Measurements from ENCODE around the gene KLF7.

KLF7 gene

GRCh38 chr2:207051385-207051965 is 114.3 kb downstream of the KLF7 start:
- 93% methylated on average over 3 of the region's 3 CpGs for WGBS
- Histone ChIP-seq H3K9ac (ENCODE audit: low read depth, low read length) (no peak overlapping the region), H3K27me3 (ENCODE audit: insufficient read depth, low read length) (no peaks in the 10 kb centered on the region)

GRCh38 chr2:207049122-207049521 is 116.6 kb downstream of the KLF7 start:
- H3K9ac ChIP-seq (ENCODE audit: low read depth, low read length) = no peak overlapping the region
- H3K9me3 ChIP-seq (ENCODE audit: insufficient read depth, low read depth, low read length) = no peaks in the 10 kb centered on the region
- WGBS = 85% methylated on average over 5 of the region's 5 CpGs
- no peak overlapping the region for H3K27ac ChIP-seq (ENCODE audit: low read depth, low read length)
- H3K4me1 ChIP-seq (ENCODE audit: insufficient read depth, low read length) = peaks cover 14% of the 10 kb centered on the region
- no peaks in the 10 kb centered on the region for H3K36me3 ChIP-seq (ENCODE audit: insufficient read depth, low read length)
- no peaks in the 10 kb centered on the region for H3K27me3 ChIP-seq (ENCODE audit: insufficient read depth, low read length)
- H3K4me3 ChIP-seq (ENCODE audit: low read length) = no peak overlapping the region

More at GRCh38 chr2:207051385-207051965, 114.3 kb downstream of the KLF7 start:
- Histone ChIP-seq H3K27ac (ENCODE audit: low read depth, low read length) (no peak overlapping the region), H3K36me3 (ENCODE audit: insufficient read depth, low read length) (no peaks in the 10 kb centered on the region), H3K4me3 (ENCODE audit: low read length) (no peak overlapping the region), H3K9me3 (ENCODE audit: insufficient read depth, low read depth, low read length) (no peaks in the 10 kb centered on the region), H3K4me1 (ENCODE audit: insufficient read depth, low read length) (peaks cover 14% of the 10 kb centered on the region)

- Histone ChIP-seq H3K27me3 (ENCODE audit: insufficient read depth, low read length) (no peaks in the 10 kb centered on the region), H3K4me1 (ENCODE audit: insufficient read depth, low read length) (peaks cover 14% of the 10 kb centered on the region), H3K4me3 (ENCODE audit: low read length) (no peak overlapping the region), H3K9me3 (ENCODE audit: insufficient read depth, low read depth, low read length) (no peaks in the 10 kb centered on the region), H3K36me3 (ENCODE audit: insufficient read depth, low read length) (no peaks in the 10 kb centered on the region), H3K9ac (ENCODE audit: low read depth, low read length) (no peak overlapping the region), H3K27ac (ENCODE audit: low read depth, low read length) (no peak overlapping the region)
- 86% methylated on average over 5 of the region's 5 CpGs for WGBS
Observed at GRCh38 chr2:207048416-207048815, 117.3 kb downstream of the KLF7 start.

- H3K27me3 ChIP-seq (ENCODE audit: insufficient read depth, low read length) = no peaks in the 10 kb centered on the region
- H3K27ac ChIP-seq (ENCODE audit: low read depth, low read length) = no peak overlapping the region
- H3K4me3 ChIP-seq (ENCODE audit: low read length) = no peak overlapping the region
- H3K9me3 ChIP-seq (ENCODE audit: insufficient read depth, low read depth, low read length) = no peaks in the 10 kb centered on the region
- peaks cover 20% of the 10 kb centered on the region for H3K4me1 ChIP-seq (ENCODE audit: insufficient read depth, low read length)
- 87% methylated on average over 3 of the region's 5 CpGs for WGBS
- H3K36me3 ChIP-seq (ENCODE audit: insufficient read depth, low read length) = no peaks in the 10 kb centered on the region
- no peak overlapping the region for H3K9ac ChIP-seq (ENCODE audit: low read depth, low read length)
Observed at GRCh38 chr2:207046724-207047123, 119.0 kb downstream of the KLF7 start.

GRCh38 chr2:207045531-207045930 is 120.2 kb downstream of the KLF7 start:
- H3K27ac ChIP-seq (ENCODE audit: low read depth, low read length) = no peak overlapping the region
- 89% methylated on average over 3 of the region's 3 CpGs for WGBS
- H3K27me3 ChIP-seq (ENCODE audit: insufficient read depth, low read length) = no peaks in the 10 kb centered on the region
- no peak overlapping the region for H3K9ac ChIP-seq (ENCODE audit: low read depth, low read length)
- no peaks in the 10 kb centered on the region for H3K36me3 ChIP-seq (ENCODE audit: insufficient read depth, low read length)
- no peaks in the 10 kb centered on the region for H3K9me3 ChIP-seq (ENCODE audit: insufficient read depth, low read depth, low read length)
- no peak overlapping the region for H3K4me3 ChIP-seq (ENCODE audit: low read length)
- peaks cover 31% of the 10 kb centered on the region for H3K4me1 ChIP-seq (ENCODE audit: insufficient read depth, low read length)

GRCh38 chr2:207044379-207045362 is 121.1 kb downstream of the KLF7 start:
- peaks cover 38% of the 10 kb centered on the region for H3K4me1 ChIP-seq (ENCODE audit: insufficient read depth, low read length)
- H3K9ac ChIP-seq (ENCODE audit: low read depth, low read length) = no peak overlapping the region
- H3K9me3 ChIP-seq (ENCODE audit: insufficient read depth, low read depth, low read length) = no peaks in the 10 kb centered on the region
- H3K27me3 ChIP-seq (ENCODE audit: insufficient read depth, low read length) = no peaks in the 10 kb centered on the region
- no peaks in the 10 kb centered on the region for H3K36me3 ChIP-seq (ENCODE audit: insufficient read depth, low read length)
- no peak overlapping the region for H3K27ac ChIP-seq (ENCODE audit: low read depth, low read length)
- 95% methylated on average over 13 of the region's 13 CpGs for WGBS
- H3K4me3 ChIP-seq (ENCODE audit: low read length) = no peak overlapping the region

- H3K27ac ChIP-seq (ENCODE audit: low read depth, low read length) = no peak overlapping the region
- no peak overlapping the region for H3K4me3 ChIP-seq (ENCODE audit: low read length)
- no peaks in the 10 kb centered on the region for H3K36me3 ChIP-seq (ENCODE audit: insufficient read depth, low read length)
- WGBS = 100% methylated on average over 1 of the region's 1 CpG
- peaks cover 32% of the 10 kb centered on the region for H3K4me1 ChIP-seq (ENCODE audit: insufficient read depth, low read length)
- H3K9me3 ChIP-seq (ENCODE audit: insufficient read depth, low read depth, low read length) = no peaks in the 10 kb centered on the region
- H3K9ac ChIP-seq (ENCODE audit: low read depth, low read length) = no peak overlapping the region
- H3K27me3 ChIP-seq (ENCODE audit: insufficient read depth, low read length) = no peaks in the 10 kb centered on the region
Observed at GRCh38 chr2:207042841-207043240, 122.9 kb downstream of the KLF7 start.

- 0 out of 2 replicates have a peak overlapping the region, but pooled peaks have one; percentile 0 for H3K27ac ChIP-seq (ENCODE audit: low read depth, low read length)
- no peaks in the 10 kb centered on the region for H3K9me3 ChIP-seq (ENCODE audit: insufficient read depth, low read depth, low read length)
- no peak overlapping the region for H3K4me3 ChIP-seq (ENCODE audit: low read length)
- H3K27me3 ChIP-seq (ENCODE audit: insufficient read depth, low read length) = no peaks in the 10 kb centered on the region
- no peak overlapping the region for H3K9ac ChIP-seq (ENCODE audit: low read depth, low read length)
- H3K36me3 ChIP-seq (ENCODE audit: insufficient read depth, low read length) = no peaks in the 10 kb centered on the region
- 83% methylated on average over 9 of the region's 9 CpGs for WGBS
- H3K4me1 ChIP-seq (ENCODE audit: insufficient read depth, low read length) = peaks cover 36% of the 10 kb centered on the region
Observed at GRCh38 chr2:207041786-207042554, 123.8 kb downstream of the KLF7 start.

- Histone ChIP-seq H3K27me3 (ENCODE audit: insufficient read depth, low read length) (no peaks in the 10 kb centered on the region), H3K9me3 (ENCODE audit: insufficient read depth, low read depth, low read length) (no peaks in the 10 kb centered on the region), H3K27ac (ENCODE audit: low read depth, low read length) (no peak overlapping the region), H3K4me3 (ENCODE audit: low read length) (no peak overlapping the region), H3K9ac (ENCODE audit: low read depth, low read length) (no peak overlapping the region), H3K4me1 (ENCODE audit: insufficient read depth, low read length) (peaks cover 41% of the 10 kb centered on the region), H3K36me3 (ENCODE audit: insufficient read depth, low read length) (no peaks in the 10 kb centered on the region)
- WGBS = 65% methylated on average over 9 of the region's 10 CpGs
Observed at GRCh38 chr2:207041279-207041678, 124.5 kb downstream of the KLF7 start.

- Histone ChIP-seq H3K36me3 (ENCODE audit: insufficient read depth, low read length) (no peaks in the 10 kb centered on the region), H3K27me3 (ENCODE audit: insufficient read depth, low read length) (no peaks in the 10 kb centered on the region), H3K4me1 (ENCODE audit: insufficient read depth, low read length) (peaks cover 46% of the 10 kb centered on the region), H3K9me3 (ENCODE audit: insufficient read depth, low read depth, low read length) (no peaks in the 10 kb centered on the region), H3K9ac (ENCODE audit: low read depth, low read length) (no peak overlapping the region), H3K27ac (ENCODE audit: low read depth, low read length) (no peak overlapping the region), H3K4me3 (ENCODE audit: low read length) (no peak overlapping the region)
- 88% methylated on average over 9 of the region's 9 CpGs for WGBS
Observed at GRCh38 chr2:207040696-207041095, 125.1 kb downstream of the KLF7 start.

- Histone ChIP-seq H3K4me1 (ENCODE audit: insufficient read depth, low read length) (peaks cover 48% of the 10 kb centered on the region), H3K9ac (ENCODE audit: low read depth, low read length) (no peak overlapping the region), H3K4me3 (ENCODE audit: low read length) (no peak overlapping the region), H3K27ac (ENCODE audit: low read depth, low read length) (no peak overlapping the region), H3K9me3 (ENCODE audit: insufficient read depth, low read depth, low read length) (no peaks in the 10 kb centered on the region), H3K36me3 (ENCODE audit: insufficient read depth, low read length) (no peaks in the 10 kb centered on the region), H3K27me3 (ENCODE audit: insufficient read depth, low read length) (no peaks in the 10 kb centered on the region)
- WGBS = 90% methylated on average over 4 of the region's 4 CpGs
Observed at GRCh38 chr2:207039225-207039624, 126.5 kb downstream of the KLF7 start.

Data from HUES64 (cell line).